ENCODE measurements around the gene TRIM44. TPM values are rescaled to one million over a fixed set of nuclear protein-coding genes. Genes with fewer than 3 reads are reported as not detected.

TRIM44 gene
- total RNA-seq, 4 donors from 2014 or later = 22.3 to 46.7 (median 39.5) TPM

GRCh38 chr11:35683728-35684339 lies 21.3 kb downstream of the TRIM44 start:
- Histone ChIP-seq H3K36me3 (peaks cover 0 to 31% (median 4%) of the 10 kb centered on the region in 3 donors), H3K27me3 (no peaks in the 10 kb centered on the region), H3K9me3 (no peaks in the 10 kb centered on the region), H3K4me1 (peaks cover 0 to 26% (median 12%) of the 10 kb centered on the region in 4 donors), H3K27ac (no peak overlapping the region), H3K4me3 (no peak overlapping the region)
- no peak for TF ChIP-seq POLR2A (IDR thresholded peaks at IDR 0.05)
- no peak for TF ChIP-seq EP300 (IDR thresholded peaks at IDR 0.05)
- TF ChIP-seq, protein P1, sequence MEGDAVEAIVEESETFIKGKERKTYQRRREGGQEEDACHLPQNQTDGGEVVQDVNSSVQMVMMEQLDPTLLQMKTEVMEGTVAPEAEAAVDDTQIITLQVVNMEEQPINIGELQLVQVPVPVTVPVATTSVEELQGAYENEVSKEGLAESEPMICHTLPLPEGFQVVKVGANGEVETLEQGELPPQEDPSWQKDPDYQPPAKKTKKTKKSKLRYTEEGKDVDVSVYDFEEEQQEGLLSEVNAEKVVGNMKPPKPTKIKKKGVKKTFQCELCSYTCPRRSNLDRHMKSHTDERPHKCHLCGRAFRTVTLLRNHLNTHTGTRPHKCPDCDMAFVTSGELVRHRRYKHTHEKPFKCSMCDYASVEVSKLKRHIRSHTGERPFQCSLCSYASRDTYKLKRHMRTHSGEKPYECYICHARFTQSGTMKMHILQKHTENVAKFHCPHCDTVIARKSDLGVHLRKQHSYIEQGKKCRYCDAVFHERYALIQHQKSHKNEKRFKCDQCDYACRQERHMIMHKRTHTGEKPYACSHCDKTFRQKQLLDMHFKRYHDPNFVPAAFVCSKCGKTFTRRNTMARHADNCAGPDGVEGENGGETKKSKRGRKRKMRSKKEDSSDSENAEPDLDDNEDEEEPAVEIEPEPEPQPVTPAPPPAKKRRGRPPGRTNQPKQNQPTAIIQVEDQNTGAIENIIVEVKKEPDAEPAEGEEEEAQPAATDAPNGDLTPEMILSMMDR (IDR thresholded peaks at IDR 0.05) = no peak
- WGBS, 2 donors = 68 to 74% methylated on average over 1 of the region's 1 CpG
- DNase-seq (ENCODE audit: low spot score in 2 of 2) = no peak

DNA sequence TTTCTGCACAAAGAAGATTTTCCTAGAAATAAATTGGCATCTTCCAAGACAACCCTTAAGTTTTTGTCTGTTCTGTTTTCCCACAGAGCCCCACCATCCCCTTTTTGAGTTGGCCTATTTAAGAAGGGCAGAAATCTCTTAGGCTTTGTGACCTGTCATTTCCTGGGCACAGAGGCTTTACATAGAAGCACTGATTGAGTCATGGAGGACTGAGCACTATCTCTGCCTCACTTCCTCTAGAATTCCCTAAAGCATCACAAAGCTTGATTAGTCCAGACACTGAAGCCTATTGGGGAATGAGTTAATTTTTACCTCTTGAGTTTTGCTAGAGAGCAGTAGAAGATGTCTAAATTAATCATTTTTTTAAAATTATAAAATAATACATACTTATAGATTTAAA lies 25.4 kb downstream of the TRIM44 start:
- no peaks in the 10 kb centered on the region for H3K9me3 ChIP-seq
- no peak for DNase-seq (ENCODE audit: low spot score in 2 of 2)
- TF ChIP-seq, protein P1 (IDR thresholded peaks at IDR 0.05) = no peak
- TF ChIP-seq EP300 (IDR thresholded peaks at IDR 0.05) (no peak), POLR2A (IDR thresholded peaks at IDR 0.05) (no peak)
- H3K4me1 ChIP-seq = peaks cover 0 to 21% (median 4%) of the 10 kb centered on the region in 4 donors
- H3K36me3 ChIP-seq = peaks cover 0 to 31% (median 4%) of the 10 kb centered on the region in 3 donors
- H3K27me3 ChIP-seq = no peaks in the 10 kb centered on the region
- H3K4me3 ChIP-seq = no peak overlapping the region
- no peak overlapping the region for H3K27ac ChIP-seq

DNA sequence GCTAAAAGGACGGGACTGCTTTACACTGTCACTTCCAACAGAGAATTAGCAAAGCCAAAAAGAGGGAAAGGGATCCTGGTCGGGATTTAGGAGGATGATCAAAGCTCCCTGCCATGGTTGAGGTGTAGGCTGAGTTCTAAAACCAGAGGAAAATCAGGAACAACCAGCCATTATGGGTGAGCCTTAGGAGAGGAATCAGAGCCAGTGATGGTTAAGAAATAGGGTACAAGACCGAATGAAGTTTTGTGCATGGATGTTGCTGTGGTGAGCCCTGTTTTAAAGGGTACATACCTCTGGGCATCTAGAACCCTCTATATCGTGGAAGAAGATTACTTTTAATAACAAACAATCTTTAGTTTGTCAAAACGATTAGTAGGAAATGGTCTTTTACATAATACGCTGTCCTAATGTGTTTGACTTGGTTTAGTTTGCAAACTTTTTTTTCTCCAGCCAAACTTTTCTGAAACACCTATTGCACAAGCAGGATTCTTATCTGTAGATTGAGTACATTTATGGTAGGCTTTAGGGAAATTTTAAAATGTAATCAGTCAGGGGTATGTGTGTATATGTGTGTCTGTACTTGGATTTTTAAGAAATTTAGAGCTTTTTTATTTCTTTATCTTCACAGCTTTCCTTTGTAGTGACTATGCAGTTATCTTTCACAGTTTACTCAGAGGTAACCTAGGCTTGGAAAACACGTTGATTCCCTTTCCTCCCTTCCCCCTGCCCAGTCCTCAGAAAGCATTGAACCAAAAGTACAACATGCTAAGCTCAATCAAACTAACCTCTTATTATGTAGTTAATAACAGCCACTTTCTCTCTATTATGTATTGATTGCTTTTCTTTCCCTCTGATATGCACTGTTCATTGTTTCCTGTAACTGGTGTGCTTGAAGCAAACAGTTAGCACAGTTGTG lies 26.8 kb downstream of the TRIM44 start:
- no peak overlapping the region for H3K27ac ChIP-seq
- WGBS, 2 donors = 79 to 84% methylated on average over 7 of the region's 7 CpGs
- H3K9me3 ChIP-seq = no peaks in the 10 kb centered on the region
- peaks cover 0 to 7% (median 0%) of the 10 kb centered on the region in 4 donors for H3K4me1 ChIP-seq
- no peaks in the 10 kb centered on the region for H3K27me3 ChIP-seq
- peaks cover 0 to 31% (median 4%) of the 10 kb centered on the region in 3 donors for H3K36me3 ChIP-seq
- DNase-seq (ENCODE audit: low spot score in 2 of 2) = no peak
- TF ChIP-seq POLR2A (IDR thresholded peaks at IDR 0.05) = no peak
- TF ChIP-seq, protein P1 (IDR thresholded peaks at IDR 0.05) = no peak
- no peak for TF ChIP-seq EP300 (IDR thresholded peaks at IDR 0.05)
- H3K4me3 ChIP-seq = no peak overlapping the region

GRCh38 chr11:35702126-35702525 lies 39.6 kb downstream of the TRIM44 start:
- 92 to 93% methylated on average over 15 of the region's 15 CpGs for WGBS, 2 donors
- TF ChIP-seq, protein P1 (IDR thresholded peaks at IDR 0.05) = no peak
- no peak for TF ChIP-seq EP300 (IDR thresholded peaks at IDR 0.05)
- TF ChIP-seq POLR2A (IDR thresholded peaks at IDR 0.05) = no peak
- H3K9me3 ChIP-seq = no peaks in the 10 kb centered on the region
- no peaks in the 10 kb centered on the region for H3K4me1 ChIP-seq
- no peak for DNase-seq (ENCODE audit: low spot score in 2 of 2)
- no peak overlapping the region for H3K27ac ChIP-seq
- H3K4me3 ChIP-seq = no peak overlapping the region
- no peaks in the 10 kb centered on the region for H3K27me3 ChIP-seq
- no peaks in the 10 kb centered on the region for H3K36me3 ChIP-seq

DNA sequence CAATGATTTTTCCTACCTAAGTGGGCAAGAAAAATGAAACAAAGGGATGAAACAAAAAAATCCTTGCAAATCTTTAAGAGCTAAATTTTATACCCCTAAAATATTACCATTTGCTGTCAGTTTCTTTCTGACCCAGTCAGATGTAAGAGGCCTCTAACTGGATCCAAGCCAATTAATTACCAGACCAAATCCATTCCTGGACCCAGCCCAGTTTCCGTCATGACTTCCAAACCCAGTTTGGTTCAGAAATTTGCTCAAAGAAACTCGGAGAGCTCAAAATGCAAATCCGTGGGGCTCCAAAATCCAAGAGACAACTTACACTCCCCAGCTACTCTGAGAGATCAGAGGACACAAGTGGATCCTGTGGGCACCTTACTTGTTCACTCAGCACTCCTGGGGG lies 46.8 kb downstream of the TRIM44 start:
- TF ChIP-seq EP300 (IDR thresholded peaks at IDR 0.05) (no peak), POLR2A (IDR thresholded peaks at IDR 0.05) (no peak)
- TF ChIP-seq, protein P1 (IDR thresholded peaks at IDR 0.05) = no peak
- Histone ChIP-seq H3K4me1 (peaks cover 0 to 4% (median 0%) of the 10 kb centered on the region in 4 donors), H3K9me3 (no peaks in the 10 kb centered on the region), H3K36me3 (no peaks in the 10 kb centered on the region), H3K27me3 (no peaks in the 10 kb centered on the region), H3K27ac (no peak overlapping the region), H3K4me3 (no peak overlapping the region)
- WGBS, 2 donors = 68 to 72% methylated on average over 3 of the region's 3 CpGs
- no peak for DNase-seq (ENCODE audit: low spot score in 2 of 2)
